HPDE6-E6E7 (cell line): ENCODE measurements around the gene MAML3.

Experiments
- DNase-seq: peaks from one replicate; pipeline ENCODE4 v3.0.0; 2011; ENCODE audit warnings: missing footprints; ENCODE audit errors: extremely low spot score

MAML3 gene

GRCh38 chr4:140153718-140154571, at the start of gene MAML3:
TSS of gene MAML3 (minus strand) at chr4:140154184. CDS start at chr4:140153327, 857 bp downstream.
- DNase-seq, result peak; percentile 58

GRCh38 chr4:140198942-140199341, 45.0 kb upstream of the MAML3 start:
- DNase-seq, result no peak

- DNase-seq, result no peak
These were observed 41.8 kb upstream of the MAML3 start for GRCh38 chr4:140195806-140196205.

- DNase-seq, result no peak
These were observed 35.8 kb upstream of the MAML3 start for GRCh38 chr4:140189805-140190204.

- no peak for DNase-seq
These were observed 35.0 kb upstream of the MAML3 start for GRCh38 chr4:140188975-140189374.

- no peak for DNase-seq
These were observed 33.3 kb upstream of the MAML3 start for GRCh38 chr4:140187316-140187695.

- peak; percentile 87 for DNase-seq
These were observed 32.8 kb upstream of the MAML3 start for GRCh38 chr4:140186651-140187315.

GRCh38 chr4:140186082-140186438, 32.1 kb upstream of the MAML3 start:
- DNase-seq, result no peak

GRCh38 chr4:140185412-140186081, 31.6 kb upstream of the MAML3 start:
- no peak for DNase-seq

GRCh38 chr4:140183270-140183669, 29.3 kb upstream of the MAML3 start:
- no peak for DNase-seq

- DNase-seq, result no peak
These were observed 26.6 kb upstream of the MAML3 start for GRCh38 chr4:140180577-140180976.

GRCh38 chr4:140176735-140177134, 22.8 kb upstream of the MAML3 start:
- DNase-seq, result no peak

- no peak for DNase-seq
These were observed 20.6 kb upstream of the MAML3 start for GRCh38 chr4:140174543-140174942.

GRCh38 chr4:140172960-140173359, 19.0 kb upstream of the MAML3 start:
- no peak for DNase-seq

- DNase-seq, result no peak
These were observed 16.3 kb upstream of the MAML3 start for GRCh38 chr4:140170299-140170698.

GRCh38 chr4:140168936-140169335, 15.0 kb upstream of the MAML3 start:
- DNase-seq, result no peak

- DNase-seq, result no peak
These were observed 14.5 kb upstream of the MAML3 start for GRCh38 chr4:140168474-140168873.

- DNase-seq, result no peak
These were observed 9.2 kb upstream of the MAML3 start for GRCh38 chr4:140163029-140163810.

GRCh38 chr4:140162596-140162995, 8.6 kb upstream of the MAML3 start:
- no peak for DNase-seq

GRCh38 chr4:140158365-140159030, 4.5 kb upstream of the MAML3 start:
- no peak for DNase-seq

- no peak for DNase-seq
These were observed 3.4 kb upstream of the MAML3 start for GRCh38 chr4:140157341-140157740.
